HepG2 (cell line): Measurements from ENCODE around the gene TEDC1. TPM values are rescaled to one million over a fixed set of nuclear protein-coding genes. Genes with fewer than 3 reads are reported as not detected.

Experiments used
- ARID4A ChIP-seq: sonication (generic); formaldehyde crosslinking; IDR thresholded peaks from 2 replicates; pipeline ENCODE4 v1.5.0; 2020; ENCODE audit warnings: mild to moderate bottlenecking, missing genetic modification reagents, borderline replicate concordance
- ATAD3A ChIP-seq: sonication (generic); formaldehyde crosslinking; IDR thresholded peaks from 2 replicates; pipeline ENCODE4 v1.4.0; 2020; ENCODE audit warnings: missing genetic modification reagents
- CBFB ChIP-seq: sonication (generic); formaldehyde crosslinking; IDR thresholded peaks from 2 replicates; pipeline ENCODE4 v1.4.0; 2020; ENCODE audit warnings: missing genetic modification reagents
- RBAK ChIP-seq: sonication (generic); formaldehyde crosslinking; IDR thresholded peaks from 2 replicates; pipeline ENCODE4 v1.5.1; 2020; ENCODE audit warnings: mild to moderate bottlenecking, missing genetic modification reagents
- SALL1 ChIP-seq: sonication (generic); formaldehyde crosslinking; IDR thresholded peaks from 2 replicates; pipeline ENCODE4 v1.8.0; 2022; ENCODE audit warnings: mild to moderate bottlenecking, missing genetic modification reagents
- SRSF9 ChIP-seq: fragments of 200-400 bp; formaldehyde crosslinking; IDR thresholded peaks from 2 replicates; pipeline ENCODE4 v1.6.1; 2018; ENCODE audit warnings: borderline replicate concordance, mild to moderate bottlenecking, low read depth, low read length; ENCODE audit not compliant: insufficient read depth, poor library complexity, severe bottlenecking
- ZBTB10 ChIP-seq: sonication (generic); formaldehyde crosslinking; IDR thresholded peaks from 2 replicates; pipeline ENCODE4 v1.4.0; 2020; ENCODE audit warnings: missing genetic modification reagents, borderline replicate concordance
- ZMYM4 ChIP-seq: sonication (generic); formaldehyde crosslinking; IDR thresholded peaks from 2 replicates; pipeline ENCODE4 v1.8.1; 2023; ENCODE audit warnings: mild to moderate bottlenecking, missing genetic modification reagents
- ZNF501 ChIP-seq: sonication (generic); formaldehyde crosslinking; IDR thresholded peaks from 2 replicates; pipeline ENCODE4 v1.5.1; 2020; ENCODE audit warnings: mild to moderate bottlenecking, moderate library complexity, missing genetic modification reagents
- ZNF547 ChIP-seq: sonication (generic); formaldehyde crosslinking; IDR thresholded peaks from 2 replicates; pipeline ENCODE4 v1.5.1; 2020; ENCODE audit warnings: mild to moderate bottlenecking, missing genetic modification reagents
- polyA plus RNA-seq, 8 experiments: library from polyadenylated mRNA; depleted of rRNA in 3 of 8; stranded (reverse) in 7 of 8; unstranded in 1 of 8; fragments of >200 nt; fragmentation: Illumina TruSeq in 4 of 8; extraction: Trizol in 4 of 8; gene quantifications; 2 replicates each; pipeline versions ENCODE4 v1.2.1 to v1.2.3, GENCODE V29; 2011 to 2016; ENCODE audit warnings: low read depth in 4 of 8, missing spikeins in 1 of 8, mixed read lengths in 1 of 8; ENCODE audit not compliant: insufficient read depth in 1 of 8
- total RNA-seq, 5 experiments: library from RNA; depleted of rRNA; stranded (reverse); fragments of >200 nt; fragmentation: Illumina TruSeq; extraction: Trizol; gene quantifications; 2 replicates each; pipeline ENCODE4 v1.2.3, GENCODE V29; 2016; ENCODE audit warnings: low read depth in 1 of 5
- TF ChIP-seq, protein P1 (sequence below): sonication (generic); formaldehyde crosslinking; IDR thresholded peaks from 2 replicates; pipeline ENCODE4 v1.5.0; 2020; ENCODE audit warnings: missing genetic modification reagents
- TF ChIP-seq, protein P2 (sequence below), 2 experiments: sonication (generic) in 1 of 2; formaldehyde crosslinking in 1 of 2; IDR thresholded peaks; 2 replicates each; pipeline versions ENCODE4 v1.6.1 to v1.9.0; 2014 to 2022; ENCODE audit warnings: antibody characterized with exemption in 1 of 2, borderline replicate concordance in 1 of 2, inconsistent platforms in 1 of 2, low read depth in 1 of 2, missing genetic modification reagents in 1 of 2

The TEDC1 gene
- total and polyA plus RNA-seq, 2 of the 13 experiments (the other 11 are each of a cell fraction or from before 2014, with no cell fraction given) = 5.7 to 27.4 TPM

GRCh38 chr14:105490572-105491365 is at the start of gene TEDC1 (continued):
- TF ChIP-seq ZNF501 (peak; percentile 84), RBAK (no peak), CBFB (peak; percentile 56), ARID4A (CRISPR knock-in tag) (peak; percentile 96), ATAD3A (CRISPR knock-in tag) (no peak), ZMYM4 (CRISPR knock-in tag) (peak; percentile 87; the same call in 1 of the 2 replicates), SRSF9 (no peak), ZBTB10 (CRISPR knock-in tag) (no peak; the same call in 1 of the 2 replicates), SALL1 (CRISPR knock-in tag) (peak; percentile 75), ZNF547 (CRISPR knock-in tag) (no peak)
- TF ChIP-seq, protein P1, sequence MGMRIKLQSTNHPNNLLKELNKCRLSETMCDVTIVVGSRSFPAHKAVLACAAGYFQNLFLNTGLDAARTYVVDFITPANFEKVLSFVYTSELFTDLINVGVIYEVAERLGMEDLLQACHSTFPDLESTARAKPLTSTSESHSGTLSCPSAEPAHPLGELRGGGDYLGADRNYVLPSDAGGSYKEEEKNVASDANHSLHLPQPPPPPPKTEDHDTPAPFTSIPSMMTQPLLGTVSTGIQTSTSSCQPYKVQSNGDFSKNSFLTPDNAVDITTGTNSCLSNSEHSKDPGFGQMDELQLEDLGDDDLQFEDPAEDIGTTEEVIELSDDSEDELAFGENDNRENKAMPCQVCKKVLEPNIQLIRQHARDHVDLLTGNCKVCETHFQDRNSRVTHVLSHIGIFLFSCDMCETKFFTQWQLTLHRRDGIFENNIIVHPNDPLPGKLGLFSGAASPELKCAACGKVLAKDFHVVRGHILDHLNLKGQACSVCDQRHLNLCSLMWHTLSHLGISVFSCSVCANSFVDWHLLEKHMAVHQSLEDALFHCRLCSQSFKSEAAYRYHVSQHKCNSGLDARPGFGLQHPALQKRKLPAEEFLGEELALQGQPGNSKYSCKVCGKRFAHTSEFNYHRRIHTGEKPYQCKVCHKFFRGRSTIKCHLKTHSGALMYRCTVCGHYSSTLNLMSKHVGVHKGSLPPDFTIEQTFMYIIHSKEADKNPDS (CRISPR knock-in tag) = no peak
- TF ChIP-seq, protein P2, sequence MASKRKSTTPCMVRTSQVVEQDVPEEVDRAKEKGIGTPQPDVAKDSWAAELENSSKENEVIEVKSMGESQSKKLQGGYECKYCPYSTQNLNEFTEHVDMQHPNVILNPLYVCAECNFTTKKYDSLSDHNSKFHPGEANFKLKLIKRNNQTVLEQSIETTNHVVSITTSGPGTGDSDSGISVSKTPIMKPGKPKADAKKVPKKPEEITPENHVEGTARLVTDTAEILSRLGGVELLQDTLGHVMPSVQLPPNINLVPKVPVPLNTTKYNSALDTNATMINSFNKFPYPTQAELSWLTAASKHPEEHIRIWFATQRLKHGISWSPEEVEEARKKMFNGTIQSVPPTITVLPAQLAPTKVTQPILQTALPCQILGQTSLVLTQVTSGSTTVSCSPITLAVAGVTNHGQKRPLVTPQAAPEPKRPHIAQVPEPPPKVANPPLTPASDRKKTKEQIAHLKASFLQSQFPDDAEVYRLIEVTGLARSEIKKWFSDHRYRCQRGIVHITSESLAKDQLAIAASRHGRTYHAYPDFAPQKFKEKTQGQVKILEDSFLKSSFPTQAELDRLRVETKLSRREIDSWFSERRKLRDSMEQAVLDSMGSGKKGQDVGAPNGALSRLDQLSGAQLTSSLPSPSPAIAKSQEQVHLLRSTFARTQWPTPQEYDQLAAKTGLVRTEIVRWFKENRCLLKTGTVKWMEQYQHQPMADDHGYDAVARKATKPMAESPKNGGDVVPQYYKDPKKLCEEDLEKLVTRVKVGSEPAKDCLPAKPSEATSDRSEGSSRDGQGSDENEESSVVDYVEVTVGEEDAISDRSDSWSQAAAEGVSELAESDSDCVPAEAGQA (IDR thresholded peaks at IDR 0.05; ENCODE audit: low read depth) = no peak
- TF ChIP-seq, protein P2 (CRISPR knock-in tag; IDR thresholded peaks at IDR 0.05; ENCODE audit: borderline replicate concordance) = peak; percentile 67; the same call in 1 of the 2 replicates
